Activated CD8-positive, alpha-beta memory T cell treated with anti-CD3 and anti-CD28 coated beads for 24 hours (primary cell): ENCODE data around the gene TMPRSS7.

Experiments used
- DNase-seq: peaks from one replicate; pipeline ENCODE4 v3.0.0-alpha.2; 2020

The TMPRSS7 gene

DNA sequence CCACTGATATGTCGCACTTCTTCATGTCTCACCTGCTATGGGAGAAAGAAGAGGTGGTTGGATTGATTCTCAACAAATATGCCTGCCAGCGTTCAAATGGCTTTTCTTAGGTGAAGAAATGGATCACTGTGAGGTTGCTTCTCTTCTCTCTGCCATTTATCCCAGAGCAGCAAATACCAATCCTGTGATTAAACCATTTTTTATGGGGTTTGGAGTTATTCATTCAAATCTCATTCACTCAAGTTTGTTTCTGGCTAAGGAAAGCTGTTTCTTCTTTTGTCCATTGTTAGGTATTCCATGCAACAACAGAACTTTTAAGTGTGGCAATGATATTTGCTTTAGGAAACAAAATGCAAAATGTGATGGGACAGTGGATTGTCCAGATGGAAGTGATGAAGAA, 39.5 kb downstream of the TMPRSS7 start:
- no peak for DNase-seq

DNA sequence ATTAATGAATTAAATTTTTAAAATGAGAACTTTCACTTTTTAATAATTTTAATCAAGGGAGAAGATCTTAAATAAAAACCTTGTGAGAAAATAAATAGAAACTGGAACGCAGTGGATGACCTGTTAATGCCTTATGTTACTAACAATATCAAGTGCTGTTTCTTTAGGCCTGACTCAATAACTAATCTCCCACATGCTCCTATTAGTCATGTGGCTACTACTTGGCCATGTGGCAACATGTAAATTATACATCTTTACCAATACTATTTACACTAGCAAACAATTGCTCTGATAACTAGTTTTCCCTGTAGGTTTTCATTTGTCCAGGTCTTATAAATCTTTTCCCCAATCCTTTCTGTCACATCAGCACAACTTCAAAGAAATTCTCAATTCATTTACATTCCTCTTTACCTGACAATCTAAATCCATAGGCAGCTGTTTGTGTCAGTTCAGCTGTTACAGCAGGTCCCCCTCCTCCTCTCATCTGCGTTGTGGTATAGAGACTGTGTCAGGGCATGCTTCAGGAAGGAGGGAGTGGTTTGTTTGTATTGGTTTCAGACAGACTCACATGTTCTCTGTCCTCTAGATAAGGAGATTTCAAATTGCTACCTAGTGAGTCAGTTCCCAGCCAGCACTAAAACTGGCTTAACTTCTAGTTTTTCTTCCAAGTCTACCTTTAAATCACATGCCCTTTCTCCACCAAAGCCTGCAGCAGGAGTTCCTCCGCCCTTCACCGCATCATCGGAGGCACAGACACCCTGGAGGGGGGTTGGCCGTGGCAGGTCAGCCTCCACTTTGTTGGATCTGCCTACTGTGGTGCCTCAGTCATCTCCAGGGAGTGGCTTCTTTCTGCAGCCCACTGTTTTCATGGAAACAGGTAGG, 40.3 kb downstream of the TMPRSS7 start:
- DNase-seq = peak; percentile 60

GRCh38 chr3:112078125-112079083, 43.9 kb downstream of the TMPRSS7 start:
- no peak for DNase-seq

DNA sequence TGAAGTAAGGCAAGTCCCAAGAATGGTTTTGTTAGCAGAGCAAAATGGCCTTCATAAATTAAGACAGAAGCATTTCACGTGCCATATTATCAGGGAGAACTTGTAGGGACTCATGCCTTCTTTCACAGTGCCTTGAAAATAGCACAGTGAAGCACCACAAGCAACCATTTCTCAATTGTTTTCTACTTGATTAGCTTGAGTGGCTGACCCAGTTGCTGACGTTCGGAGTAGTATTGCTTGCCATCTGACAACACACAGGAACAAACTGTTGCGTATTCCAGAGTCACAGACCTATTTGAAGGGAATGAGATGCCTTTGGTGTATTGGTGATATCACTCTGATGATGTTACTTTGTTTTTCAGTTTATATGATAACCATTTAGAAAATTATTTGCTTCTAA, 48.7 kb downstream of the TMPRSS7 start:
- no peak for DNase-seq

DNA sequence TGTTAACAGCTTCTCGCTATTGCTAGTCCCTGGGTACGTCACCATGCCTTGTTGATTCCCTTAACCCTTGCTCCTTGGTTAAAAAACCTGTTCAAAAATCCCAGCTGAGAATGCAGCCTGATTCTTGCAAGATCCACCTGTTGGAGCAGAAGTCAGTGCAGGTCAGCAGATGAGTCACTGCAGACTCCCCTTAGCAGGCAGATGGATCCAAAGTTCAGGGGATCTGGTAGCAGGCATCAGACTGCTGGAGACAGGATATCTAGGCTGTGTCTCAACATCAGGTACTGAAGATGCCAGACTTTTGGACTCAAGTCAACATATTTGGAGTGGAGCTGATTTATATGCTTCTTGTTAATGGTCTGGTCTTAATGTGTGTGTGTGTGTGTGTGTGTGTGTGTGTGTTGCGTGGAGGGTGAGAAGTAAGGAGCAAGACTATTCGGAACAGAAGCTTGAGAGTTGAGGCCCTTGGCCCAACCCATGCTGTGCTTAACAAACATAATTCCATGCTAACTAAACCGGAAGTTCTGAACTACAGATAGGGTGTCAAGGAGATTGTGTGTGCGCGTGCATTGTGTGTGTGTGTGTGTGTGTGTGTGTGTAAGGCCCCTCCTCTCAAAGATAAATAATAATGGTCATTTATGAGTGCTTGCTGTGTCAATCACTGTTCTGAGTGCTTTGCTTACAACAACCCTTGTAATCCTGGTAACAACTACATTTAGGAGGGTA, 50.6 kb downstream of the TMPRSS7 start:
- no peak for DNase-seq

- DNase-seq = no peak
These were observed 51.2 kb downstream of the TMPRSS7 start for GRCh38 chr3:112085735-112086075.

GRCh38 chr3:112086076-112086854, 51.7 kb downstream of the TMPRSS7 start, which contains the start of gene C3orf52:
C3orf52 (plus strand) TSS chr3:112086389; CDS start chr3:112086408, 19 bp downstream.
- DNase-seq = peak; percentile 85

- DNase-seq = no peak
These were observed 52.5 kb downstream of the TMPRSS7 start for GRCh38 chr3:112086875-112087524.

- no peak for DNase-seq
These were observed 53.2 kb downstream of the TMPRSS7 start for GRCh38 chr3:112087746-112088145.

DNA sequence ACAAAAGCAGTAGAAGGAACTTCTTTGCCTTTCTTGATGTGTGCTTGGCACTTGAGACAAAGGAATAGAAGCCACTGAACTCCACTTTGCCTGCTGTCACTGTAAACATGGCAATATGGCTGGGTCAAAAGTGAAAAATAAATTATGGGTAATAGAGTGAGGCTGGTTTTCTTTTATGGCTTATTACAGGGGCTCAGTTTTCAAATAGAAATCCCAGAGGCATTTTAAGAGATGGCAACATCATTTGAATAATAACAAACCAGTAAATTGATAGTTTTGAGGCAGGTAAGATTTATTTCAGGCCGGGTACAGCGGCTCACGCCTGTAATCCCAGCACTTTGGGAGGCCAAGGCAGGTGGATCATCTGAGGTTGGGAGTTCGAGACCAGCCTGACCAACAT, 54.4 kb downstream of the TMPRSS7 start:
- DNase-seq = no peak

DNA sequence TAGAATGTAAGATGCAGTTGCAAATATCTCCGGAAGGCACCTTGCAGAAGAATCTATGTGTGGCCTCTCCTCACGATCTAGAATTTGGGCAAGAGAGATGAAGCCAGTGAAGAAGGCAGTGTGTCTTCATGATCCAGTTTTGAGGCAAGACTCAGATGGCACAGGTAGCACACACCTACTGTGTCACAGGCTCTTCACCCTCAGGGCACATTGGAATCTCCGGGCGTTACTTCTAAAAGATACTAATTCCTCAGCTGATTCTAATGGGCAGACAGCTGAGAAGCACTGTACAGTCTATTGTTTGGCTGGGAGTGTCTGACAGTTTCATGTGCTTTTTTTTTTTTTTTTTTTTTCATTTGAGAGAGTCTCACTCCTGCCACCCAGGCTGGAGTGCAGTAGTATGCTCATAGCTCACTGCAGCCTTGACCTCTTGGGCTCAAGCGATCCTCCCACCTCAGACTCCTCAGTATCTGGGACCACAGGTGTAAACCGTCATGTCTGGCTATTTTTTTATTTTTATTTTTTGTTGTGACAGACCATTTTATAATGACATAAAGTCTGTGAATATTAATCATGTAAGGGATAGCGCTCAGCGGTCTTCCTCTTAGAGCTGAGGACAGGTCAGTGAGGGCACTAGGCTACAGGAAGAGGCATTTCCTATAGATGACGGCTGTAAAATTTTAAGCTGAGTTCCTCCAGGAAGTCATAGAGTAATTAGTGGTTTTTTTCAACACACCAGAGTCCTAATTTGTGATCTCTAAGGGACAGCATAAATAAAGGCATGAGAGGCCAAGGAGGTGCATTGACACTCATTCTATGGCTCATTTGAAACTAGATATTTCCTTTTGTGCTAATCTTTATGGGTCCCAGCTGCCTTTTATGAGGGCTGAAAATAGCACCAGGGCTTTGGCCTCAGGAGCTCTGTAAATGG, 55.7 kb downstream of the TMPRSS7 start:
- DNase-seq = no peak

DNA sequence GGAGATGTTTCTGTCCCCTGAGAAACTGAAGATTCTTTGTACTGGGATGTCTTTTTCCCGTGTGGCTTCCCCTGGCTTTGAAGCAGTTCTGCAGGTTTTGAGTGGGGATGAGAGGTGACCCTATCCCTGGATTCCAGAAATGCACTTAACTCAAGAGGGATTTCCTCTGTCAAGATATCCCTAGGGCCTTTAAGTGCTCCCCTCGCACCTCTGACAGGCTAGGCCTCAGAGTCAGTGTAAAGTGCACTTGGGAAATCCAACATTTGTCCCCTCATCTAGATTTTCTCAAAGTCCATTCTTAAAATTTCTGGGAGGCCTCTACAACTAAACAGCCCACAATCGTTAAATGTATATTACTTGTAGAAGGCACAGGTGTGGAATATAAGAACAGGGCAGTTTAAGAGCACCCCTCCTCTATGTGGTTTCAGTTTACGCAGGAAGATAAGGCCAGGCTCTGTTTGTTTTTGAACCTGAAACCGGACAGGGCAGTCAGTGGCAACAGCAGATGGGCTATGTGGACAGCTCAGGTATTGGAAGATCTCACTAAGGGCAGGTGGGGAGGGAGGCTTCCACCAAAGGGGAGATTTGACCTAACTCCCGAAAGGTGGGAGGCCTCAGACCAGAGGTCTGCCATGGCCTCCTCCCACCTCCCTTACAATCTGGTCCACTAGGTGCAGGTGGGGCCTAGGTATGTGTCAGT, 56.5 kb downstream of the TMPRSS7 start:
- DNase-seq = no peak

- DNase-seq = no peak
These were observed 58.1 kb downstream of the TMPRSS7 start for GRCh38 chr3:112092496-112093179.

GRCh38 chr3:112093180-112093522, 58.6 kb downstream of the TMPRSS7 start:
- no peak for DNase-seq

- no peak for DNase-seq
These were observed 61.2 kb downstream of the TMPRSS7 start for GRCh38 chr3:112095731-112096130.

DNA sequence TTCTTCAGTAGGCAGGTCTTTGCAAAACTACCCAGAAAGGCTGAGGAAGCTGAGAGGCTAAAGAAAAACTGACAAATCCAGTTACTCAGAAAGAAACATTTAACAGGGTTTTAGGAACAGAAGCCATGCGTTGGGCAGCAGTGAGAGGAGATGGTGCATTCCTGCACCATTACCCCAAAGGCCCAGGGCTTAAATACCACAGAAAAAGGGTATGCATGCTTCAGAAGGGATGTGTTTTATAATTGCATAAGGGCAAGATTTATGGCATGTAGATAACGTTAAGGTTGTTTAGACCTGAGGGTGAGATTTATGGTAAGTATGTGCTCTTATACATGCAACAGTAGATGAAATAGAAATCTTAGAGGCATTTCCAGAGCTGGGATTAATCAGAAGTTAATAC, 61.6 kb downstream of the TMPRSS7 start:
- DNase-seq = no peak

DNA sequence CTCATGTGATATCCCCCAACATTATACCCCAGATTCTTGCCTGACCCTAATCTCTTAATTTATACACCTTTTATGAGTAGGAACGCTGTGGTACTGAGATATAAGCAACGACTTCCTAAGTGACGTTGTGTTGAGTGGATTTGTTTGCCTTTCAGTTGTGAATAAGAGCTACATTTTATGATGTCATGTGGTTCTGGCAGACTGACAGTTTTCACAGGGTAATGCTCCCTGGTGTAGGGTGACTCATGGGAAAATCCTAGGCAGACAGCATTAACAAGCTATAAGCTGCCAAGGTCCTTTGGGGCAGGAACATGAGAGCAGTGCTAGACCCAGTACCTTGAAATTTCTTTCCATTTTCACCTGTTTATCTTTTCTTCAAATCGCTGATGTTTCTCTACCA, 62.8 kb downstream of the TMPRSS7 start:
- no peak for DNase-seq

GRCh38 chr3:112101916-112102315, 67.4 kb downstream of the TMPRSS7 start:
- DNase-seq = no peak

GRCh38 chr3:112104774-112105173, 70.2 kb downstream of the TMPRSS7 start:
- DNase-seq = no peak
